ENCODE measurements around the gene ZNF219. TPM values are rescaled to one million over a fixed set of nuclear protein-coding genes. Genes with fewer than 3 reads are reported as not detected.

Gene ZNF219
- total and polyA plus RNA-seq, 2 of the 13 experiments (the other 11 are each of a cell fraction or from before 2014, with no cell fraction given): 34.5 to 36.6 TPM

- no peak for TF ChIP-seq ZNF775 (CRISPR knock-in tag; IDR thresholded peaks at IDR 0.05; ENCODE audit: borderline replicate concordance)
- TF ChIP-seq, protein P1, sequence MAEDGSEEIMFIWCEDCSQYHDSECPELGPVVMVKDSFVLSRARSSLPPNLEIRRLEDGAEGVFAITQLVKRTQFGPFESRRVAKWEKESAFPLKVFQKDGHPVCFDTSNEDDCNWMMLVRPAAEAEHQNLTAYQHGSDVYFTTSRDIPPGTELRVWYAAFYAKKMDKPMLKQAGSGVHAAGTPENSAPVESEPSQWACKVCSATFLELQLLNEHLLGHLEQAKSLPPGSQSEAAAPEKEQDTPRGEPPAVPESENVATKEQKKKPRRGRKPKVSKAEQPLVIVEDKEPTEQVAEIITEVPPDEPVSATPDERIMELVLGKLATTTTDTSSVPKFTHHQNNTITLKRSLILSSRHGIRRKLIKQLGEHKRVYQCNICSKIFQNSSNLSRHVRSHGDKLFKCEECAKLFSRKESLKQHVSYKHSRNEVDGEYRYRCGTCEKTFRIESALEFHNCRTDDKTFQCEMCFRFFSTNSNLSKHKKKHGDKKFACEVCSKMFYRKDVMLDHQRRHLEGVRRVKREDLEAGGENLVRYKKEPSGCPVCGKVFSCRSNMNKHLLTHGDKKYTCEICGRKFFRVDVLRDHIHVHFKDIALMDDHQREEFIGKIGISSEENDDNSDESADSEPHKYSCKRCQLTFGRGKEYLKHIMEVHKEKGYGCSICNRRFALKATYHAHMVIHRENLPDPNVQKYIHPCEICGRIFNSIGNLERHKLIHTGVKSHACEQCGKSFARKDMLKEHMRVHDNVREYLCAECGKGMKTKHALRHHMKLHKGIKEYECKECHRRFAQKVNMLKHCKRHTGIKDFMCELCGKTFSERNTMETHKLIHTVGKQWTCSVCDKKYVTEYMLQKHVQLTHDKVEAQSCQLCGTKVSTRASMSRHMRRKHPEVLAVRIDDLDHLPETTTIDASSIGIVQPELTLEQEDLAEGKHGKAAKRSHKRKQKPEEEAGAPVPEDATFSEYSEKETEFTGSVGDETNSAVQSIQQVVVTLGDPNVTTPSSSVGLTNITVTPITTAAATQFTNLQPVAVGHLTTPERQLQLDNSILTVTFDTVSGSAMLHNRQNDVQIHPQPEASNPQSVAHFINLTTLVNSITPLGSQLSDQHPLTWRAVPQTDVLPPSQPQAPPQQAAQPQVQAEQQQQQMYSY (CRISPR knock-in tag; IDR thresholded peaks at IDR 0.05): no peak
- TF ChIP-seq ZNF709 (CRISPR knock-in tag; IDR thresholded peaks at IDR 0.05): no peak
- TF ChIP-seq, protein P2, sequence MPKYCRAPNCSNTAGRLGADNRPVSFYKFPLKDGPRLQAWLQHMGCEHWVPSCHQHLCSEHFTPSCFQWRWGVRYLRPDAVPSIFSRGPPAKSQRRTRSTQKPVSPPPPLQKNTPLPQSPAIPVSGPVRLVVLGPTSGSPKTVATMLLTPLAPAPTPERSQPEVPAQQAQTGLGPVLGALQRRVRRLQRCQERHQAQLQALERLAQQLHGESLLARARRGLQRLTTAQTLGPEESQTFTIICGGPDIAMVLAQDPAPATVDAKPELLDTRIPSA (CRISPR knock-in tag; IDR thresholded peaks at IDR 0.05; ENCODE audit: borderline replicate concordance): no peak
- no peak for TF ChIP-seq NONO (IDR thresholded peaks at IDR 0.05)
- TF ChIP-seq NONO (CRISPR knock-in tag; conservative IDR thresholded peaks at IDR 0.05): no peak
- no peak for TF ChIP-seq NR2F1 (CRISPR knock-in tag; IDR thresholded peaks at IDR 0.05)
- TF ChIP-seq ZNF407 (CRISPR knock-in tag; IDR thresholded peaks at IDR 0.05; ENCODE audit: not compliant biosample characterization): no peak
- TF ChIP-seq ARNT (IDR thresholded peaks at IDR 0.05): no peak
- TF ChIP-seq, protein P3, sequence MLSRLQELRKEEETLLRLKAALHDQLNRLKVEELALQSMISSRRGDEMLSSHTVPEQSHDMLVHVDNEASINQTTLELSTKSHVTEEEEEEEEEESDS (CRISPR knock-in tag; IDR thresholded peaks at IDR 0.05; ENCODE audit: borderline replicate concordance): no peak
Observed at GRCh38 chr14:21098076-21098891, at the start of gene ZNF219 (continued).

All from HepG2 (cell line).